ENCODE data around the gene PTPRC.

PTPRC gene

GRCh38 chr1:198701766-198702539, 63.1 kb downstream of the PTPRC start:
- Histone ChIP-seq H3K9ac (ENCODE audit: insufficient read length, low read depth) (no peak overlapping the region), H3K27me3 (ENCODE audit: insufficient read depth, insufficient read length) (no peaks in the 10 kb centered on the region), H3K36me3 (ENCODE audit: insufficient read depth, insufficient read length, low read length) (no peaks in the 10 kb centered on the region), H3K9me3 (ENCODE audit: insufficient read depth, low read length) (no peaks in the 10 kb centered on the region), H3K4me3 (ENCODE audit: insufficient read length, low read depth) (no peak overlapping the region), H3K4me1 (ENCODE audit: insufficient read depth, insufficient read length) (no peaks in the 10 kb centered on the region)
- DNase-seq (ENCODE audit: low read depth, low spot score), result no peak
- TF ChIP-seq SUZ12 (IDR thresholded peaks at IDR 0.05; ENCODE audit: extremely low read depth, insufficient read depth, insufficient read length), result no peak
- TF ChIP-seq ZNF274 (IDR thresholded peaks at IDR 0.05; ENCODE audit: low read depth, low read length), result no peak
- TF ChIP-seq YY1 (IDR thresholded peaks at IDR 0.05; ENCODE audit: insufficient read depth, insufficient read length), result no peak

GRCh38 chr1:198708761-198709525, 70.1 kb downstream of the PTPRC start:
- TF ChIP-seq SUZ12 (IDR thresholded peaks at IDR 0.05; ENCODE audit: extremely low read depth, insufficient read depth, insufficient read length) (no peak), YY1 (IDR thresholded peaks at IDR 0.05; ENCODE audit: insufficient read depth, insufficient read length) (no peak), ZNF274 (IDR thresholded peaks at IDR 0.05; ENCODE audit: low read depth, low read length) (no peak)
- Histone ChIP-seq H3K4me3 (ENCODE audit: insufficient read length, low read depth) (no peak overlapping the region), H3K4me1 (ENCODE audit: insufficient read depth, insufficient read length) (no peaks in the 10 kb centered on the region), H3K27me3 (ENCODE audit: insufficient read depth, insufficient read length) (no peaks in the 10 kb centered on the region), H3K9ac (ENCODE audit: insufficient read length, low read depth) (no peak overlapping the region), H3K36me3 (ENCODE audit: insufficient read depth, insufficient read length, low read length) (no peaks in the 10 kb centered on the region), H3K9me3 (ENCODE audit: insufficient read depth, low read length) (no peaks in the 10 kb centered on the region)
- no peak for DNase-seq (ENCODE audit: low read depth, low spot score)

GRCh38 chr1:198711837-198712236, 73.0 kb downstream of the PTPRC start:
- no peak overlapping the region for H3K4me3 ChIP-seq (ENCODE audit: insufficient read length, low read depth)
- no peaks in the 10 kb centered on the region for H3K36me3 ChIP-seq (ENCODE audit: insufficient read depth, insufficient read length, low read length)
- no peak overlapping the region for H3K9ac ChIP-seq (ENCODE audit: insufficient read length, low read depth)
- H3K9me3 ChIP-seq (ENCODE audit: insufficient read depth, low read length), result no peaks in the 10 kb centered on the region
- DNase-seq (ENCODE audit: low read depth, low spot score), result no peak
- H3K4me1 ChIP-seq (ENCODE audit: insufficient read depth, insufficient read length), result no peaks in the 10 kb centered on the region
- H3K27me3 ChIP-seq (ENCODE audit: insufficient read depth, insufficient read length), result no peaks in the 10 kb centered on the region
- TF ChIP-seq SUZ12 (IDR thresholded peaks at IDR 0.05; ENCODE audit: extremely low read depth, insufficient read depth, insufficient read length) (no peak), ZNF274 (IDR thresholded peaks at IDR 0.05; ENCODE audit: low read depth, low read length) (no peak), YY1 (IDR thresholded peaks at IDR 0.05; ENCODE audit: insufficient read depth, insufficient read length) (no peak)

GRCh38 chr1:198713081-198713480, 74.2 kb downstream of the PTPRC start:
- Histone ChIP-seq H3K4me1 (ENCODE audit: insufficient read depth, insufficient read length) (no peaks in the 10 kb centered on the region), H3K4me3 (ENCODE audit: insufficient read length, low read depth) (no peak overlapping the region), H3K36me3 (ENCODE audit: insufficient read depth, insufficient read length, low read length) (no peaks in the 10 kb centered on the region), H3K9me3 (ENCODE audit: insufficient read depth, low read length) (no peaks in the 10 kb centered on the region), H3K9ac (ENCODE audit: insufficient read length, low read depth) (no peak overlapping the region), H3K27me3 (ENCODE audit: insufficient read depth, insufficient read length) (no peaks in the 10 kb centered on the region)
- DNase-seq (ENCODE audit: low read depth, low spot score), result no peak
- no peak for TF ChIP-seq ZNF274 (IDR thresholded peaks at IDR 0.05; ENCODE audit: low read depth, low read length)
- TF ChIP-seq YY1 (IDR thresholded peaks at IDR 0.05; ENCODE audit: insufficient read depth, insufficient read length), result no peak
- no peak for TF ChIP-seq SUZ12 (IDR thresholded peaks at IDR 0.05; ENCODE audit: extremely low read depth, insufficient read depth, insufficient read length)

GRCh38 chr1:198714271-198714670, 75.4 kb downstream of the PTPRC start:
- Histone ChIP-seq H3K36me3 (ENCODE audit: insufficient read depth, insufficient read length, low read length) (no peaks in the 10 kb centered on the region), H3K4me3 (ENCODE audit: insufficient read length, low read depth) (no peak overlapping the region), H3K27me3 (ENCODE audit: insufficient read depth, insufficient read length) (no peaks in the 10 kb centered on the region), H3K9me3 (ENCODE audit: insufficient read depth, low read length) (no peaks in the 10 kb centered on the region), H3K9ac (ENCODE audit: insufficient read length, low read depth) (no peak overlapping the region), H3K4me1 (ENCODE audit: insufficient read depth, insufficient read length) (no peaks in the 10 kb centered on the region)
- no peak for TF ChIP-seq SUZ12 (IDR thresholded peaks at IDR 0.05; ENCODE audit: extremely low read depth, insufficient read depth, insufficient read length)
- no peak for TF ChIP-seq YY1 (IDR thresholded peaks at IDR 0.05; ENCODE audit: insufficient read depth, insufficient read length)
- no peak for TF ChIP-seq ZNF274 (IDR thresholded peaks at IDR 0.05; ENCODE audit: low read depth, low read length)
- DNase-seq (ENCODE audit: low read depth, low spot score), result no peak

- no peaks in the 10 kb centered on the region for H3K36me3 ChIP-seq (ENCODE audit: insufficient read depth, insufficient read length, low read length)
- no peaks in the 10 kb centered on the region for H3K9me3 ChIP-seq (ENCODE audit: insufficient read depth, low read length)
- TF ChIP-seq YY1 (IDR thresholded peaks at IDR 0.05; ENCODE audit: insufficient read depth, insufficient read length) (no peak), ZNF274 (IDR thresholded peaks at IDR 0.05; ENCODE audit: low read depth, low read length) (no peak), SUZ12 (IDR thresholded peaks at IDR 0.05; ENCODE audit: extremely low read depth, insufficient read depth, insufficient read length) (no peak)
These were observed 77.2 kb downstream of the PTPRC start for GRCh38 chr1:198716051-198716450.

GRCh38 chr1:198717510-198717909, 78.7 kb downstream of the PTPRC start:
- Histone ChIP-seq H3K36me3 (ENCODE audit: insufficient read depth, insufficient read length, low read length) (no peaks in the 10 kb centered on the region), H3K27me3 (ENCODE audit: insufficient read depth, insufficient read length) (no peaks in the 10 kb centered on the region)

More at GRCh38 chr1:198716051-198716450, 77.2 kb downstream of the PTPRC start:
- H3K9ac ChIP-seq (ENCODE audit: insufficient read length, low read depth), result no peak overlapping the region
- no peaks in the 10 kb centered on the region for H3K27me3 ChIP-seq (ENCODE audit: insufficient read depth, insufficient read length)
- no peaks in the 10 kb centered on the region for H3K4me1 ChIP-seq (ENCODE audit: insufficient read depth, insufficient read length)
- no peak overlapping the region for H3K4me3 ChIP-seq (ENCODE audit: insufficient read length, low read depth)
- no peak for DNase-seq (ENCODE audit: low read depth, low spot score)

More at GRCh38 chr1:198717510-198717909, 78.7 kb downstream of the PTPRC start:
- H3K9ac ChIP-seq (ENCODE audit: insufficient read length, low read depth), result no peak overlapping the region
- no peaks in the 10 kb centered on the region for H3K9me3 ChIP-seq (ENCODE audit: insufficient read depth, low read length)
- TF ChIP-seq YY1 (IDR thresholded peaks at IDR 0.05; ENCODE audit: insufficient read depth, insufficient read length), result no peak
- TF ChIP-seq ZNF274 (IDR thresholded peaks at IDR 0.05; ENCODE audit: low read depth, low read length), result no peak
- TF ChIP-seq SUZ12 (IDR thresholded peaks at IDR 0.05; ENCODE audit: extremely low read depth, insufficient read depth, insufficient read length), result no peak
- no peaks in the 10 kb centered on the region for H3K4me1 ChIP-seq (ENCODE audit: insufficient read depth, insufficient read length)
- H3K4me3 ChIP-seq (ENCODE audit: insufficient read length, low read depth), result no peak overlapping the region
- no peak for DNase-seq (ENCODE audit: low read depth, low spot score)
